GM23248 (cell line): ENCODE measurements around the gene ARL14EP.

Experiments
- EZH2 ChIP-seq: fragments of 200-600 bp; sonication (generic); IDR thresholded peaks from 2 replicates; pipeline ENCODE4 v1.6.1; 2018; ENCODE audit warnings: antibody characterized with exemption, mild to moderate bottlenecking; ENCODE audit not compliant: insufficient read depth, poor library complexity, severe bottlenecking
- EZH2phosphoT487 ChIP-seq: fragments of 200-600 bp; sonication (generic); IDR thresholded peaks from 2 replicates; pipeline ENCODE4 v1.6.1; 2018; ENCODE audit warnings: antibody characterized with exemption, moderate library complexity, mild to moderate bottlenecking, low read depth; ENCODE audit not compliant: insufficient read depth

DNA sequence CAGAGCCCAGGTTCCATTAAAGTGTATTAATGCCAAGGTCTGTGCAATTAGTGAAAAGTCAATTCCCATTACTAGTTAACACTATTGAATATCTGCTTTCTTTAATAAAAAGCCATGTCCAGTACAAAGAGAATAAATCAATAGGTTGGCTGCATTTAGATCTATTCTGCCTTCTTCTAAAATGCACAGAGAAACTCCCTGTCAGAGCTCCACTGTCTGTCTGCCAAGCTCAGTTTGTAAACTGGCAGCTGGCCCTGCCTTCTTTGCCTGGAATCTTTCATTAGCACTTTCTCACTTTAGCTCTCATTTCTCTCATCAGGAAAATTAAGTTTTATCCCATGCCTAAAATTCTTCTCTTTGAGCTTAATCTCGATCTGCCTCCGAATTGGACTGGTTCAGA lies 35.6 kb downstream of the ARL14EP start:
- TF ChIP-seq EZH2 (no peak), EZH2phosphoT487 (no peak)
